HG03354 (cell line): Measurements from ENCODE around the gene SLC41A1.

Source experiments
- ATAC-seq: cut with Tn5 transposase; IDR thresholded peaks from one replicate; pipeline ENCODE4 v1.9.1; 2021; ENCODE audit warnings: mild to moderate bottlenecking; ENCODE audit not compliant: unreplicated experiment, poor library complexity, severe bottlenecking

SLC41A1 gene

GRCh38 chr1:205766570-205766969 is 46.4 kb downstream of the SLC41A1 start:
- no peak for ATAC-seq

GRCh38 chr1:205766038-205766437 is 47.0 kb downstream of the SLC41A1 start:
- no peak for ATAC-seq

GRCh38 chr1:205764578-205764977 is 48.4 kb downstream of the SLC41A1 start:
- no peak for ATAC-seq

GRCh38 chr1:205763980-205764379 is 49.0 kb downstream of the SLC41A1 start:
- no peak for ATAC-seq

GRCh38 chr1:205760606-205761005 is 52.4 kb downstream of the SLC41A1 start:
- no peak for ATAC-seq

- ATAC-seq = no peak
Measured at GRCh38 chr1:205756552-205756951, 56.4 kb downstream of the SLC41A1 start.

- ATAC-seq = no peak
Measured at GRCh38 chr1:205754857-205755256, 58.1 kb downstream of the SLC41A1 start.

GRCh38 chr1:205751036-205751651 is 61.9 kb downstream of the SLC41A1 start:
- ATAC-seq = no peak

GRCh38 chr1:205750138-205751035 is 62.6 kb downstream of the SLC41A1 start, which contains the start of gene NUCKS1:
TSS of gene NUCKS1 (minus strand) at chr1:205750182. CDS start at chr1:205749973, 209 bp downstream.
- peak; percentile 81 for ATAC-seq

GRCh38 chr1:205749234-205750137 is 63.5 kb downstream of the SLC41A1 start:
- ATAC-seq = peak; percentile 73

GRCh38 chr1:205748403-205749233 is 64.4 kb downstream of the SLC41A1 start:
- peak; percentile 31 for ATAC-seq

GRCh38 chr1:205746757-205747412 is 66.1 kb downstream of the SLC41A1 start:
- ATAC-seq = no peak

GRCh38 chr1:205744403-205744802 is 68.6 kb downstream of the SLC41A1 start:
- ATAC-seq = no peak

GRCh38 chr1:205743977-205744376 is 69.0 kb downstream of the SLC41A1 start:
- ATAC-seq = no peak

GRCh38 chr1:205741681-205742080 is 71.3 kb downstream of the SLC41A1 start:
- ATAC-seq = no peak

GRCh38 chr1:205739348-205740160 is 73.4 kb downstream of the SLC41A1 start:
- ATAC-seq = no peak
